HG03469 (cell line): ENCODE results near the gene ADAM8.

Source experiments
- ATAC-seq: cut with Tn5 transposase; IDR thresholded peaks from one replicate; pipeline ENCODE4 v1.9.1; 2021; ENCODE audit warnings: mild to moderate bottlenecking, moderate library complexity, moderate number of reproducible peaks; ENCODE audit not compliant: unreplicated experiment

Gene ADAM8

GRCh38 chr10:133282846-133283390 is 6.2 kb upstream of the ADAM8 start:
- no peak for ATAC-seq

- ATAC-seq = no peak
Measured at GRCh38 chr10:133281628-133282372, 5.1 kb upstream of the ADAM8 start.

- ATAC-seq = no peak
Measured at GRCh38 chr10:133281084-133281483, 4.4 kb upstream of the ADAM8 start.

- no peak for ATAC-seq
Measured at GRCh38 chr10:133280391-133281059, 3.9 kb upstream of the ADAM8 start.

GRCh38 chr10:133279326-133280226 is 2.9 kb upstream of the ADAM8 start:
- no peak for ATAC-seq

- peak; percentile 35 for ATAC-seq
Measured at GRCh38 chr10:133278577-133279265, 2.1 kb upstream of the ADAM8 start.

- ATAC-seq = no peak
Measured at GRCh38 chr10:133277993-133278576, 1.4 kb upstream of the ADAM8 start.

- no peak for ATAC-seq
Measured at GRCh38 chr10:133277277-133277992, 767 bp upstream of the ADAM8 start.

- ATAC-seq = no peak
Measured at GRCh38 chr10:133276100-133276434, 601 bp downstream of the ADAM8 start.

- no peak for ATAC-seq
Measured at GRCh38 chr10:133275684-133276092, 980 bp downstream of the ADAM8 start.

GRCh38 chr10:133274751-133275683 is 1.7 kb downstream of the ADAM8 start:
- ATAC-seq = peak; percentile 40

GRCh38 chr10:133273534-133274143 is 3.0 kb downstream of the ADAM8 start:
- ATAC-seq = no peak

- no peak for ATAC-seq
Measured at GRCh38 chr10:133272964-133273420, 3.7 kb downstream of the ADAM8 start.

GRCh38 chr10:133272301-133272963 is 4.2 kb downstream of the ADAM8 start:
- no peak for ATAC-seq

GRCh38 chr10:133271521-133272300 is 5.0 kb downstream of the ADAM8 start:
- no peak for ATAC-seq

- ATAC-seq = no peak
Measured at GRCh38 chr10:133270773-133271297, 5.8 kb downstream of the ADAM8 start.
